ENCODE results near the gene KCNK3. TPM values are rescaled to one million over a fixed set of nuclear protein-coding genes. Genes with fewer than 3 reads are reported as not detected.

Gene KCNK3
- total and polyA plus RNA-seq, 10 of the 15 experiments (the other 5 are each of a cell fraction or from before 2014, with no cell fraction given) = 0.13 TPM; not detected in 9

GRCh38 chr2:26716769-26717168 lies 24.2 kb downstream of the KCNK3 start:
- TF ChIP-seq STAT3 (IDR thresholded peaks at IDR 0.05; ENCODE audit: low read depth, low read length) (no peak), ZNF592 (IDR thresholded peaks at IDR 0.05) (no peak), BCL3 (IDR thresholded peaks at IDR 0.05; ENCODE audit: borderline replicate concordance, insufficient read depth, low read depth, low read length, poor library complexity, severe bottlenecking) (no peak), GABPA (IDR thresholded peaks at IDR 0.05; ENCODE audit: low read depth) (no peak), MEF2B (IDR thresholded peaks at IDR 0.05; ENCODE audit: partially characterized antibody, poor library complexity, severe bottlenecking) (no peak), BACH1 (IDR thresholded peaks at IDR 0.05; ENCODE audit: borderline replicate concordance) (no peak), ZBTB40 (IDR thresholded peaks at IDR 0.05; ENCODE audit: borderline replicate concordance) (peak; percentile 66), IRF4 (IDR thresholded peaks at IDR 0.05; ENCODE audit: low read depth, low read length) (no peak), SMAD5 (IDR thresholded peaks at IDR 0.05; ENCODE audit: low read depth) (no peak)
- CTCF ChIA-PET = no interaction called here
- H3K79me2 ChIP-seq (ENCODE audit: control insufficient read depth, insufficient read depth, low read length) = no peaks in the 10 kb centered on the region
- 29% methylated on average over 2 of the region's 2 CpGs for WGBS (ENCODE audit: insufficient coverage, insufficient replicate concordance, low lambda C conversion rate, missing lambda C conversion rate)
- no peak overlapping the region for H3K27ac ChIP-seq (ENCODE audit: control insufficient read depth, insufficient read depth)
- FAIRE-seq (no peak), ATAC-seq (no peak), DNase-seq (ENCODE audit: low read depth, low spot score) (no peak)
- H3K4me1 ChIP-seq (ENCODE audit: control insufficient read depth, insufficient read depth, low read length) = no peaks in the 10 kb centered on the region
- no peaks in the 10 kb centered on the region for H3K9me3 ChIP-seq (replicated peaks; ENCODE audit: control insufficient read depth, insufficient read depth, low read length)
- intact Hi-C loops (cut with micrococcal nuclease; ENCODE audit: unreplicated experiment) (no loop called here), in situ Hi-C loops (cut with MboI) (no loop called here)
- no peaks in the 10 kb centered on the region for H4K20me1 ChIP-seq (ENCODE audit: control insufficient read depth, insufficient read depth)
- H3K36me3 ChIP-seq (ENCODE audit: control insufficient read depth in 2 of 2, insufficient read depth in 2 of 2, low read length in 1 of 2) = no peaks in the 10 kb centered on the region
- no peak overlapping the region for H3K9ac ChIP-seq (ENCODE audit: control insufficient read depth, insufficient read depth, low read length)
- RAD21 ChIA-PET (ENCODE audit: unreplicated experiment) = no interaction called here
- H2AFZ ChIP-seq (ENCODE audit: control insufficient read depth, low read depth, low read length) = no peak overlapping the region
- no peak overlapping the region for H3K4me2 ChIP-seq (ENCODE audit: control insufficient read depth, insufficient read depth)
- no peak overlapping the region for H3K4me3 ChIP-seq
- SMC1A ChIA-PET (ENCODE audit: uncharacterized antibody, unreplicated experiment) = no interaction called here
- POLR2A ChIA-PET = no interaction called here
- no TSS peak for BruUV-seq (replicated peaks)
- no peaks in the 10 kb centered on the region for H3K27me3 ChIP-seq (replicated peaks in 1 of 2; ENCODE audit: control insufficient read depth in 2 of 2, insufficient read depth in 2 of 2, low read length in 1 of 2)
